A673 (cell line): ENCODE results near the gene B3GNT8.

Source experiments
- EZH2 ChIP-seq: fragments of 200-600 bp; sonication (generic); IDR thresholded peaks from 2 replicates; pipeline ENCODE4 v1.6.1; 2017; ENCODE audit warnings: borderline replicate concordance, low read depth, mild to moderate bottlenecking, mixed read lengths, antibody characterized with exemption, low read length; ENCODE audit not compliant: poor library complexity, severe bottlenecking
- TF ChIP-seq, protein P1 (sequence below): fragments of 300-800, 200-600 bp; sonication (generic); conservative IDR thresholded peaks from 2 replicates; pipeline ENCODE4 v1.5.1; 2017; ENCODE audit warnings: low read depth, mild to moderate bottlenecking, antibody characterized with exemption, low read length, moderate library complexity, mixed read lengths

- TF ChIP-seq, protein P1, sequence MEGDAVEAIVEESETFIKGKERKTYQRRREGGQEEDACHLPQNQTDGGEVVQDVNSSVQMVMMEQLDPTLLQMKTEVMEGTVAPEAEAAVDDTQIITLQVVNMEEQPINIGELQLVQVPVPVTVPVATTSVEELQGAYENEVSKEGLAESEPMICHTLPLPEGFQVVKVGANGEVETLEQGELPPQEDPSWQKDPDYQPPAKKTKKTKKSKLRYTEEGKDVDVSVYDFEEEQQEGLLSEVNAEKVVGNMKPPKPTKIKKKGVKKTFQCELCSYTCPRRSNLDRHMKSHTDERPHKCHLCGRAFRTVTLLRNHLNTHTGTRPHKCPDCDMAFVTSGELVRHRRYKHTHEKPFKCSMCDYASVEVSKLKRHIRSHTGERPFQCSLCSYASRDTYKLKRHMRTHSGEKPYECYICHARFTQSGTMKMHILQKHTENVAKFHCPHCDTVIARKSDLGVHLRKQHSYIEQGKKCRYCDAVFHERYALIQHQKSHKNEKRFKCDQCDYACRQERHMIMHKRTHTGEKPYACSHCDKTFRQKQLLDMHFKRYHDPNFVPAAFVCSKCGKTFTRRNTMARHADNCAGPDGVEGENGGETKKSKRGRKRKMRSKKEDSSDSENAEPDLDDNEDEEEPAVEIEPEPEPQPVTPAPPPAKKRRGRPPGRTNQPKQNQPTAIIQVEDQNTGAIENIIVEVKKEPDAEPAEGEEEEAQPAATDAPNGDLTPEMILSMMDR, result no peak
- TF ChIP-seq EZH2, result no peak
Observed at GRCh38 chr19:41422456-41422855, 4.7 kb downstream of the B3GNT8 start.
